K562 (cell line): Measurements from ENCODE around the gene MAP2K7. TPM values are rescaled to one million over a fixed set of nuclear protein-coding genes. Genes with fewer than 3 reads are reported as not detected.

ENCODE experiments used
- CHAMP1 ChIP-seq: fragments of 450-650 bp; IDR thresholded peaks from 2 replicates; pipeline ENCODE4 v1.6.1; 2016; ENCODE audit warnings: mild to moderate bottlenecking
- EP300 ChIP-seq: IDR thresholded peaks from 2 replicates; pipeline ENCODE4 v1.6.1; 2012; ENCODE audit warnings: low read length, improper control_type of control experiment
- FOXK2 ChIP-seq, 2 experiments: fragments of 450-650 bp; IDR thresholded peaks in 1 of 2; conservative IDR thresholded peaks in 1 of 2; 2 replicates each; pipeline ENCODE4 v1.6.1; 2016; ENCODE audit warnings: low read depth in 2 of 2, mild to moderate bottlenecking in 1 of 2
- GTF2E2 ChIP-seq: fragments of 200-800 bp; sonication (Bioruptor generic); IDR thresholded peaks from 2 replicates; pipeline ENCODE4 v1.6.1; 2016; ENCODE audit warnings: missing genetic modification characterization, missing compliant biosample characterization
- HIVEP1 ChIP-seq: fragments of 250-450 bp; sonication (Bioruptor Pico); IDR thresholded peaks from 2 replicates; pipeline ENCODE4 v1.4.0; 2020; ENCODE audit warnings: mild to moderate bottlenecking
- HNRNPUL1 ChIP-seq: fragments of 200-400 bp; formaldehyde crosslinking; IDR thresholded peaks from 2 replicates; pipeline ENCODE4 v1.6.1; 2017; ENCODE audit warnings: low read length
- MIER1 ChIP-seq: fragments of 450-650 bp; IDR thresholded peaks from 2 replicates; pipeline ENCODE4 v1.6.1; 2016; ENCODE audit warnings: antibody characterized with exemption, mild to moderate bottlenecking, low read depth
- NFIX ChIP-seq: fragments of 250-450 bp; sonication (Bioruptor Pico); IDR thresholded peaks from 2 replicates; pipeline ENCODE4 v1.4.0; 2020; ENCODE audit warnings: low read depth, mild to moderate bottlenecking, moderate library complexity
- NKRF ChIP-seq: fragments of 450-650 bp; IDR thresholded peaks from 2 replicates; pipeline ENCODE4 v1.6.1; 2016; ENCODE audit warnings: borderline replicate concordance
- RAD21 ChIP-seq, 2 experiments: fragments of 250-450 bp in 1 of 2; fragments of 450-650 bp in 1 of 2; sonication (Bioruptor Pico) in 1 of 2; formaldehyde crosslinking in 1 of 2; IDR thresholded peaks in 1 of 2; conservative IDR thresholded peaks in 1 of 2; 2 replicates each; pipeline versions ENCODE4 v1.4.0 to v1.8.0; 2020 to 2022; ENCODE audit warnings: mild to moderate bottlenecking in 2 of 2, moderate library complexity in 1 of 2
- RBFOX2 ChIP-seq: fragments of 200-400 bp; formaldehyde crosslinking; IDR thresholded peaks from 2 replicates; pipeline ENCODE4 v1.6.1; 2017; ENCODE audit warnings: low read depth, mild to moderate bottlenecking, low read length, moderate library complexity
- RUNX1 ChIP-seq: sonication (generic); IDR thresholded peaks from 2 replicates; pipeline ENCODE4 v1.6.1; 2016; ENCODE audit warnings: antibody characterized with exemption, low read depth
- SLC30A9 ChIP-seq: fragments of 250-450 bp; sonication (Bioruptor Pico); IDR thresholded peaks from 2 replicates; pipeline ENCODE4 v1.8.0; 2022; ENCODE audit warnings: mild to moderate bottlenecking, moderate library complexity
- TFAM ChIP-seq: fragments of 250-450 bp; sonication (Bioruptor Pico); conservative IDR thresholded peaks from 2 replicates; pipeline ENCODE4 v1.5.0; 2021; ENCODE audit warnings: mild to moderate bottlenecking, moderate library complexity
- TRIM25 ChIP-seq: fragments of 450-650 bp; IDR thresholded peaks from 2 replicates; pipeline ENCODE4 v1.7.0; 2016; ENCODE audit warnings: borderline replicate concordance
- ZBTB1 ChIP-seq: sonication (generic); formaldehyde crosslinking; IDR thresholded peaks from 2 replicates; pipeline ENCODE4 v1.8.1; 2023; ENCODE audit warnings: missing genetic modification reagents, low read depth, mild to moderate bottlenecking, borderline replicate concordance
- ZKSCAN3 ChIP-seq: fragments of 250-450 bp; sonication (Bioruptor Pico); IDR thresholded peaks from 2 replicates; pipeline ENCODE4 v1.4.0; 2020
- ZNF121 ChIP-seq: sonication (generic); formaldehyde crosslinking; conservative IDR thresholded peaks from 2 replicates; pipeline ENCODE4 v1.8.0; 2022; ENCODE audit warnings: missing genetic modification reagents
- ZNF431 ChIP-seq: sonication (generic); formaldehyde crosslinking; IDR thresholded peaks from 2 replicates; pipeline ENCODE4 v1.8.0; 2022; ENCODE audit warnings: mild to moderate bottlenecking, missing genetic modification reagents
- ZNF695 ChIP-seq: fragments of 450-650 bp; formaldehyde crosslinking; IDR thresholded peaks from 2 replicates; pipeline ENCODE4 v1.4.0; 2020; ENCODE audit warnings: mild to moderate bottlenecking, moderate library complexity
- ZNF696 ChIP-seq: fragments of 250-450 bp; sonication (Bioruptor Pico); conservative IDR thresholded peaks from 2 replicates; pipeline ENCODE4 v1.4.0; 2020; ENCODE audit warnings: mild to moderate bottlenecking, moderate library complexity
- ZNF717 ChIP-seq: fragments of 250-450 bp; sonication (Bioruptor Pico); IDR thresholded peaks from 2 replicates; pipeline ENCODE4 v1.5.0; 2021
- ZNF764 ChIP-seq: fragments of 250-450 bp; sonication (Bioruptor Pico); IDR thresholded peaks from 2 replicates; pipeline ENCODE4 v1.4.0; 2020; ENCODE audit warnings: low read depth, mild to moderate bottlenecking, moderate library complexity
- polyA plus RNA-seq, 8 experiments: library from polyadenylated mRNA; depleted of rRNA in 4 of 8; stranded (reverse) in 5 of 8; unstranded in 3 of 8; fragments of >200 nt; fragmentation: Nextera tagmentation in 2 of 8; fragmentation: Illumina TruSeq in 1 of 8; extraction: Ambion mirVana in 2 of 8; extraction: Trizol in 1 of 8; gene quantifications; 2 replicates each; pipeline versions ENCODE4 v1.2.1 to v1.2.3, GENCODE V29; 2011 to 2014; ENCODE audit warnings: inconsistent platforms in 1 of 8, missing spikeins in 1 of 8
- total RNA-seq, 7 experiments: library from RNA; depleted of rRNA in 6 of 7; stranded (reverse); fragments of >200 nt in 6 of 7; fragmentation: Illumina TruSeq in 2 of 7; extraction: Trizol in 2 of 7; gene quantifications; 2 replicates each; pipeline versions ENCODE4 v1.2.1 to v1.2.3, GENCODE V29; 2011 to 2021; ENCODE audit warnings: low replicate concordance in 1 of 7

MAP2K7 gene
- total and polyA plus RNA-seq, 9 of the 15 experiments (the other 6 are each of a cell fraction or from before 2014, with no cell fraction given), result 0.51 to 45.8 (median 14.1) TPM

GRCh38 chr19:7871437-7872305 is 32.0 kb upstream of the MAP2K7 start (continued):
- TF ChIP-seq ZNF696 (CRISPR knock-in tag) (no peak), ZKSCAN3 (no peak), RAD21 (CRISPR knock-in tag; conservative IDR thresholded peaks at IDR 0.05 in 1 of 2, IDR thresholded peaks at IDR 0.05 in 1 of 2) (no peak), TFAM (CRISPR knock-in tag) (no peak), ZNF764 (CRISPR knock-in tag) (no peak), CHAMP1 (no peak), HNRNPUL1 (no peak), HIVEP1 (CRISPR knock-in tag) (no peak), ZNF717 (no peak), RBFOX2 (no peak), ZNF431 (CRISPR knock-in tag) (no peak), SLC30A9 (CRISPR knock-in tag) (no peak), NFIX (CRISPR knock-in tag) (no peak), ZBTB1 (0 out of 2 replicates have a peak, but pooled peaks have one; percentile 39), TRIM25 (no peak), ZNF121 (no peak), NKRF (peak; percentile 87), FOXK2 (conservative IDR thresholded peaks at IDR 0.05 in 1 of 2, IDR thresholded peaks at IDR 0.05 in 1 of 2; ENCODE audit: low read depth in 2 of 2) (peak in 1 of 2 experiments; percentile 47; a peak in 1 of 4 replicates), RUNX1 (0 out of 2 replicates have a peak, but pooled peaks have one; percentile 61), EP300 (no peak), ZNF695 (CRISPR knock-in tag) (no peak), GTF2E2 (no peak), MIER1 (no peak; the same call in 1 of the 2 replicates)
